HepG2 (cell line): ENCODE results near the gene SOX12. TPM values are rescaled to one million over a fixed set of nuclear protein-coding genes. Genes with fewer than 3 reads are reported as not detected.
A peak's percentile ranks its signal among the peaks of the same experiment; 100 is the strongest.

Experiments used
- HDAC6 ChIP-seq: fragments of 200-600 bp; sonication (generic); IDR thresholded peaks from 2 replicates; pipeline ENCODE4 v1.7.0; 2017; ENCODE audit warnings: mild to moderate bottlenecking, antibody characterized with exemption, low read length, low read depth
- MXD1 ChIP-seq: sonication (generic); formaldehyde crosslinking; IDR thresholded peaks from 2 replicates; pipeline ENCODE4 v1.4.0; 2020; ENCODE audit warnings: mild to moderate bottlenecking, missing genetic modification reagents
- SAFB2 ChIP-seq: sonication (generic); formaldehyde crosslinking; IDR thresholded peaks from 2 replicates; pipeline ENCODE4 v1.5.1; 2020; ENCODE audit warnings: missing genetic modification reagents, low read depth, mild to moderate bottlenecking, borderline replicate concordance
- ZBTB40 ChIP-seq, 2 experiments: fragments of 450-650 bp in 1 of 2; sonication (generic) in 1 of 2; formaldehyde crosslinking in 1 of 2; IDR thresholded peaks; 2 replicates each; pipeline versions ENCODE4 v1.6.1 to v1.8.0; 2016 to 2022; ENCODE audit warnings: antibody characterized with exemption in 1 of 2, mild to moderate bottlenecking in 1 of 2, missing genetic modification reagents in 1 of 2
- ZFP36 ChIP-seq: fragments of 150-350 bp; IDR thresholded peaks from 2 replicates; pipeline ENCODE4 v1.6.1; 2018; ENCODE audit warnings: borderline replicate concordance, low read length, low read depth; ENCODE audit not compliant: partially characterized antibody
- ZNF503 ChIP-seq: sonication (generic); formaldehyde crosslinking; IDR thresholded peaks from 2 replicates; pipeline ENCODE4 v1.4.0; 2020; ENCODE audit warnings: missing genetic modification reagents
- ZNF512B ChIP-seq: sonication (generic); formaldehyde crosslinking; IDR thresholded peaks from 2 replicates; pipeline ENCODE4 v1.5.1; 2020; ENCODE audit warnings: missing genetic modification reagents, mild to moderate bottlenecking, borderline replicate concordance
- ZNF605 ChIP-seq: sonication (generic); formaldehyde crosslinking; IDR thresholded peaks from 2 replicates; pipeline ENCODE4 v1.8.0; 2022; ENCODE audit warnings: mild to moderate bottlenecking, missing genetic modification reagents
- ZNF614 ChIP-seq: IDR thresholded peaks from 2 replicates; pipeline ENCODE4 v1.6.1; 2018; ENCODE audit warnings: missing biosample characterization, missing genetic modification reagents, inconsistent platforms, borderline replicate concordance
- ZUFSP ChIP-seq: sonication (generic); formaldehyde crosslinking; IDR thresholded peaks from 2 replicates; pipeline ENCODE4 v1.9.0; 2021; ENCODE audit warnings: missing genetic modification reagents, mild to moderate bottlenecking, borderline replicate concordance
- polyA plus RNA-seq, 8 experiments: library from polyadenylated mRNA; depleted of rRNA in 3 of 8; stranded (reverse) in 7 of 8; unstranded in 1 of 8; fragments of >200 nt; fragmentation: Illumina TruSeq in 4 of 8; extraction: Trizol in 4 of 8; gene quantifications; 2 replicates each; pipeline versions ENCODE4 v1.2.1 to v1.2.3, GENCODE V29; 2011 to 2016; ENCODE audit warnings: low read depth in 4 of 8, missing spikeins in 1 of 8, mixed read lengths in 1 of 8; ENCODE audit not compliant: insufficient read depth in 1 of 8
- total RNA-seq, 5 experiments: library from RNA; depleted of rRNA; stranded (reverse); fragments of >200 nt; fragmentation: Illumina TruSeq; extraction: Trizol; gene quantifications; 2 replicates each; pipeline ENCODE4 v1.2.3, GENCODE V29; 2016; ENCODE audit warnings: low read depth in 1 of 5

The SOX12 gene
- total and polyA plus RNA-seq, 2 of the 13 experiments (the other 11 are each of a cell fraction or from before 2014, with no cell fraction given) = 10.0 to 18.7 TPM

- TF ChIP-seq ZBTB40 (IDR thresholded peaks at IDR 0.05) = no peak
- TF ChIP-seq ZBTB40 (CRISPR knock-in tag; IDR thresholded peaks at IDR 0.05) = peak; percentile 86; the same call in 1 of the 2 replicates
- TF ChIP-seq ZNF605 (CRISPR knock-in tag) = peak; percentile 82
- TF ChIP-seq SAFB2 (CRISPR knock-in tag) = 0 out of 2 replicates have a peak, but pooled peaks have one; percentile 71
- no peak; the same call in 1 of the 2 replicates for TF ChIP-seq ZNF512B (CRISPR knock-in tag)
- no peak for TF ChIP-seq HDAC6
- TF ChIP-seq ZNF503 (CRISPR knock-in tag) = peak; percentile 73; the same call in 1 of the 2 replicates
- peak; percentile 99 for TF ChIP-seq ZNF614 (CRISPR knock-in tag)
- TF ChIP-seq MXD1 (CRISPR knock-in tag) = peak; percentile 29; the same call in 1 of the 2 replicates
- TF ChIP-seq ZFP36 = no peak
- TF ChIP-seq ZUFSP (CRISPR knock-in tag) = no peak
Measured at GRCh38 chr20:371755-372542, 46.6 kb downstream of the SOX12 start (continued).
